ENCODE data around the gene GMDS. TPM values are rescaled to one million over a fixed set of nuclear protein-coding genes. Genes with fewer than 3 reads are reported as not detected.

The GMDS gene
- total RNA-seq, 1 donor from 2014 or later = 65.2 TPM

DNA sequence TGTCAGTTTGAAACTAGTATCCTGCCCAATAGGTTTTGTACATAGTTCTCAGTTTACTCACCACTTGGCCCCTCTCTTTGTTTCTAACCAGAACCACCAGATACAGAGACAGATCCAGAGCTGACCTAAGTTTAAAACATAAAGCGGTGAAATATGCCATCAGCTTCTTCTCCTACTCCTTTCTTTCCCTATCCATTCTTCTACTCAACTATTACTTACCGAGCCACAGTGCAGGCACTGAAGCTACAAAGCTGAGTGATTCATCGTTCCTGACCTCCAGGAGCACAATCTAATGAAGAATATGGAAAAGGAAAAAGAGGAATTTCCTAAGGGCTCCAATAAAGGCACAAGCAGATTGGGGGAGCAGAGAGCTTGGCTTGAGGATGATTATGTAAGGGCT, 349.7 kb downstream of the GMDS start:
- DNase-seq (ENCODE audit: low spot score) = no peak

DNA sequence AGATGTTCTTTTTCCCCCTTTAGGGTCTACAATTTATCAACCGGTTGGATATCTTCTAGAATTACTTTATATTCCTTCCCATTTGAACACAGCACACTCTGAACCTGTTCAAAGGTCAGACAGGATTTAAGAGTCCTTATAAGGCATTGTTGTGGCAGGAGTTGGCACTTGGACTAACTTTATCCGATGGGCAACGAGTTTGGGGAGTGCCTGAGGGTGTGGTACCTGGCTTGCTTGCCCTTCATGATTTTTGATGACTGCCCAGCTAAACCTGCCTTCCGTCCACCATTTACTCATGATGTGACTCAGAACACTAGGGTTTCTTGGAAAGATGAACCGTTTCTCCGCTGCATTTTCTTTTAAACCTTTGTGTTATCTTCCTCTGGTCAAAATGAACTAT, 350.5 kb downstream of the GMDS start:
- no peak for DNase-seq (ENCODE audit: low spot score)

DNA sequence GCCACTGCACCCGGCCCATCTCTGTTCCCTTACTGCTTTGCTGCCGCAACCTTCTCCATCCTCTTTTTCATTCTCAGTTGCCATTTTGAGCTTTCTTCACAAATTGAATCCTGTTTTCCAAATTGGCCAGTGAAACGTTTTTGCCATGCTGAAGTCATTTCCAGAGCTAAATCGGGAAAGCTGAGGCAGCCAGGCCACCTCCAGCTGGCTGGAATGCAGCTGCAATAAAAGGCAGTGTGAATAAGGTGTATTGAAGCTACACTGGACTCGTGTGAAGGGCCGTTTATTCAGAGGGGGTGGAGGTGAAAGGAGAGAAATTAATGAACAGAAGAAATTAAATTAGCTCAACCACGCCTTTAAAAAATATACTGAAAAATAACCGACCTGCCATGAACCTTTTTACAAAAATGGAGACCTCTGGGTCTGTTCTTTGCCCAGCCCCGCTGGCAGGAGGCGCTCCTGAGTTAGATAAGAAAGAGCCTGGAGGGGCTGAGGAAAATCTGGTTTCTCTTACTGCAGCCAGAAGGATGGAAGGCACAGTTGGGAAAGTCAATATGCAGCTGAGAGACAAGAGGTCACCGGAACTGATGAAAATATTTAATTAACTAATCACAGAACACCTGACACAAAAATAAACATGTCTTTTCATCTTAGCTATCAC, 351.8 kb downstream of the GMDS start:
- DNase-seq (ENCODE audit: low spot score) = no peak

DNA sequence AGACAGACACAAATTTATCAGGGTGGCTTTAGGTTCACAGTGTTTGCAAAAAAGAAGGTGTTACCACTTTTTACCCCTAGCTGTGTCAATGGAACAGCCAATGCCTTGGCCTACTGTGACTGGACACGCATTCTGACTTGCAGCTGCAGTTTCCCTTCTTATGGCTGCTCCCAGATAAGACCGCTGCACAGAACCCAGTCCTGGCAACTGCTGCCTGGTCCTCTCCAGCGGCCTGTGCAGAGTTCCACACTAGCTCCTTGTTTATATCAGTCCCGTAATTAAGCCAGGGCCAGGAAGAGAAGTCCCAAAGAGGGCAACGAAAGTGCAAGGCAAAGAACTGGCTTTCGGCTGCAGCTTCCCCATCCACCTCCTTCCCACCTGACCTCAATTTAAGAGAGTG, 352.7 kb downstream of the GMDS start:
- DNase-seq (ENCODE audit: low spot score) = no peak

DNA sequence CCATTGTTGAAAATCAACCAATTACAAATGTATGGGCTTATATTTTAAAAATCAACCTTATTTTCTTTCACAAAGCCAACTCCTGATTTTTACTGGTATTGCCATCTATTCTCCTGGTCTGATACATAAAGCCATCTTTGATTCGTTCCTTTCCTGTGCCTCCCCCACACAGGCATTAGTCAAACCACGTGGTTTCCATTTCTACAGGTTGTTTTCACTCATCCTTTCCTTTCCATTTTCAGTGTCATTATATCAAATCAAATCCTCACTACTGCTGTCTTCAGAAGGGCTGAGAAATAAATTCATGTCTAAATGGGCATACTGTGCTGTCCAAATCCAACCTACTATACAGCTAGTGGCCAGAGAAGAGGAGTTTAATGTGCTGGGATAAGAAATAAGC, 354.4 kb downstream of the GMDS start:
- DNase-seq (ENCODE audit: low spot score) = no peak

DNA sequence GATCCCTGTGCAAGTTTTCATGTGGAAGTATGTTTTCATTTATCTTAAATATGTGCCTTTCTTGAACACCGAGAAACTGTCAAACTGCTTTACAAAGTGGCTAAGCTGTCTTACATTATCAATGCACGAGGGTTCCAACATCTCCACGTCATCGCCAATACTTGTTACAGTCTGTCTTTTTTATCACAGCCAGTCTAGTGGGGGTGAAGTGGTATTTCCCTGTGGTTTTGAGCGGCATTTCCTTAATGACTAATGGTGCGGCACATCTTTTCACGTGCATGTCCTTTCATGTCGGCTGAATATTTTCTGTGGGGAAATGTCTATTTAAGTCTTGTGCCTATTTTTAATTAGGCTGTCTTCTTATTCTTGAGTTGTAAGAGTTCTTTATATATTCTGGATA, 355.3 kb downstream of the GMDS start:
- no peak for DNase-seq (ENCODE audit: low spot score)

DNA sequence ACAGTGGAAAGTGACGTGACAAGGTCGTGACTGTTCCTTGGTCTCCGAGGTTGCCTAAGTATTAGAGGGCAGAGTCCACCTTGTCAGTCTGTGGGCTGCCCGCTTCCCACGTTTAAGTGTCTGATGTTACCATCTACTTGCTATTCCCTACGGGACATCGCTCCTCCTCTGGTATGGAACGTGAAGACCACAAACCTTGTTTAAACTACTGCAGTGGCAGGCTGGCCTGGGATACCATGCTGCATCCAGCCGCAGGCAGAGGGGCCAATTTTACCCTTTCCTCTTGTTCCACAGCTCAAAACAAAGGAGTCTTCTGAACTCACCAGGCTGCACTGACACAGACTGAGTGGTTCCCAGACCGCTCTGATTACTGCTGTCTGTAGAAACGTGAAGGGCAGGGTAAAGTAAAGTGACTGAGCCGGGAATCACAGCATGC, 359.8 kb downstream of the GMDS start:
- DNase-seq (ENCODE audit: low spot score) = no peak

DNA sequence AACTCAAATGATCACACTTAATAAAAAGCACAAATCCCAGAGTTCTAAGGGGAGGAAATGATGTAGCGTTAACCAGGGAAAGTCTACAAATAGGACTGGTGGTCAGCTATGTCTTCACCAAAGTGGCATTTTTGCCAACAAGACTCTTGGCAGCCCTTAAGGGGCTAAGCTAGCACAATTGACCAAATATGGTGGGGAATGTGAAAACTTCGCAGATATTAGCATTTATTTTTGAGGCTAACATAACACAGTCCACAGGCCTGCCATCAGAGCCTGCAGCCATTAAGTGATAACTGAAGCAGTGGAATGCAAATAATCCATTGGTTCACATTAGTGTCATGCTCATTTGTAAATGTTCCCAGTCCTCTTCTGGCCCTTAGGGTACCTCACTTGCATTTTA, 361.1 kb downstream of the GMDS start:
- DNase-seq (ENCODE audit: low spot score) = no peak

DNA sequence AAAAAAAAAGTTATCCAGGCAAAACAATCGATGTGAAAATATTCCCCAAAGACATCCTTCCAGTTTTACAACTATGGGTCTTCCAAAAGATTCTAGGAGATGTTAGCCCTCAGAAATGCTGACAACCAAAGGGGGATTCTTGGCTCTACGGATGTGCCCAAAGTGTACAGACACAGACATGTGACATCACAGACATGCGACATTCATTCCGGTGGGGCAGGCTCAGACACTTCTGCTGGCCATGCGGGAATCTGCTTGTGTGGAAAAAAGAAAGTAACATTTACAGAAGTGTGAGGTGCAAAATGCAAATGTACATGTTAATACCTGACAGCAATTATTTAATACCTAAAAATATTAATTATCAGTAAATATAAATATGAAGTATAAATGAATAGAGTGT, 367.1 kb downstream of the GMDS start:
- DNase-seq (ENCODE audit: low spot score) = no peak

DNA sequence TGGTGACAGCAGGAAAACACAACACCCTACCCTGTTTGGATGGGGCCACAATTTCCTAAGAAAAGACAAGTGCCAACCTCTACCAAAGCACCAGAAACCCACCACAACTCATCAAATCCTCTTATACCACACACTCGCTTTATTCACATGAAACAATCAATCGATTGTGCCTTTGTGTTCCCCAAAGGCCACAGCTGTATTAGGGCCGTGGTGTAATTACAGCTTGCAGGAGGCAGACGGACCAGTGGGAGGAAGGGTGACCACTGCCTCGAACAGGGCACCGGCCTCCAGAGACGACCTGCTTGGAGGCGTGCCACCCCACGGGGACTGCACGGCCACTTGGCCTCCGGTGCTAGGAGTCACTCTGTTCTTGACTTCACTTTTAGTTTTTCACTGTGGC, 371.6 kb downstream of the GMDS start:
- no peak for DNase-seq (ENCODE audit: low spot score)

DNA sequence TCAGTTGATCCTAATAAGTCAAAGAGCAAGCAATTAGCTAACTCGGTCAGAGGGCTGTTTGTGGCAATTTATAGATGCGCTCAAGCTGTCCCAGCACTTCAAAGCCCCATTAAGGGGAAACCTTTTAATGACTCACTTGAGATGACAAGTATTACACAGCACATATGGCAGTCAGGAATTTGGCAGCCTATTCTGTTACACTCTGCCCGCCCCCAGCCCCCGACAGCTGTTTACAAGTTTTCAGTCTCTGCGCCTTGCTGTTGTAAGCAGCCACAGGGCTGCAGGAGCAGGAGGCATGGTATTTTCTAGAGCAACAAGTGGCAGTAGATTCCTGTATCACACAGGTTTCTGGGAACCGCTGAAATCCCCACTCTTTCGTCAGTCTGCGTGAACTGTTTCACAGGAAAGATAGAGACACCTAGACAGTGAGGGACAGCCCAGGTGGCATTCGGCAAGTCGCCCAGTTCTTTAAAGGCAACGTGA, 372.7 kb downstream of the GMDS start:
- DNase-seq (ENCODE audit: low spot score) = no peak

DNA sequence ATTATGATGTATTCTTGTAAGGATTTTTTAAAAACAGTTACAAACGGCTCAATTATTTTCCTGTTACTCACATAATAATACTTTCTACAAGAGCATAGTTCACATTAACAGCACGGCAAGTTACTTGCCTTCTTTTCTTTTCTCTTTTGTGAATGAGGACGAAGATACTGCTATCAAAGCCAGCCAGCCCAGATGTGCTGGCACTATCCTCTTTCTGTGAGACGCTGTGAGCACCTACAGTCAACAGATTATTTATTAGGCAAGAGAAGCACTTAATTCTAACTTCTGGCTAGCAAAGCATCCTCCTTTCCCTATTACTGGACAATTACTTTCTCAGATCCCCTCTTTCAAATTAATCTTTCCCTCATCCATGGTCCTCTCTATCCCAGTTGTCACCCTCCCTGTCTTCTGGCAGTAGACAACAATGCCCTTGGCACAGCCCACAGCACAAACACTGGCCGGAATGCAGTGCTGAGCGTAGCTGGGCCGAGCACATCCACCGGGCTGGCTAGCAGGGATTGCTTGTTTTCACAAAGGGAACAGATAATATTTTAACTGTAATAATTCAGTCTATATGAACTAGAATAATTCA, 373.6 kb downstream of the GMDS start:
- DNase-seq (ENCODE audit: low spot score) = no peak

DNA sequence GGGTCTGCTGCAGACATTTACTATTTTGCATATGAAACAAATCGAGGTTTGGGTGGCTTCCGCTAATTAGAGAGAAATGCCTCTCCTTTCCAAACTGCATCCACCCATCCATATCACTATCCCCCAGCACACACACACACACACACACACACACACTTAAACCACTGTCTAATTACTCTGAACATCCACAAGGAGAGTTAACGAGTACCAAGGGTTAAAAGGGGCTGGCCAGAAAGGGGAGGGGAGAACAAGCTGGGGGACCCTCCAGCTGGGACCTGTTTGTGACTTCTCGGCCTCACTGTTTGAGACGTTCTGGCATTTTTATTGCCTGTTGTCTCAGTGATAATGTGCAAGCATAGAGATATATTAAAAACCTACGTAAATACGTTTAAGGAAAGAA, 374.5 kb downstream of the GMDS start:
- no peak for DNase-seq (ENCODE audit: low spot score)

DNA sequence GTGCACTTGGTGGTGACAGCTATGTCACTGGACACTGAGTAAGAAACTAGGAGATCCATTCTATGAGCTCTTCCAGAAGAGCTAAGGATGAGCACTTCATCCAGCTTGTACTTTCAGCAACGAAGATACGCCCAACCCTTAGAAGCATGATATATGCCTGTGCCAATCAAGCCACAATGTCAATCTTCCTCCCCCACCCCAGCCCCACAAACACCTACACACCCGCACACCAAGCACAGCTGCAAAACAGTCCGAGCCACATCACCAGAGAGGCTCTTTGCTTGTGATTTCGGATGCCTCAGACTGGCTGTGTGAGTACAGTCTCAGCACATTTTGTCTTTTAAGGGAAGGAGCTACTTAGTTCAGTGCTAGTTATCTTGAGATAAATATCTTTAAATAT, 375.2 kb downstream of the GMDS start:
- no peak for DNase-seq (ENCODE audit: low spot score)

DNA sequence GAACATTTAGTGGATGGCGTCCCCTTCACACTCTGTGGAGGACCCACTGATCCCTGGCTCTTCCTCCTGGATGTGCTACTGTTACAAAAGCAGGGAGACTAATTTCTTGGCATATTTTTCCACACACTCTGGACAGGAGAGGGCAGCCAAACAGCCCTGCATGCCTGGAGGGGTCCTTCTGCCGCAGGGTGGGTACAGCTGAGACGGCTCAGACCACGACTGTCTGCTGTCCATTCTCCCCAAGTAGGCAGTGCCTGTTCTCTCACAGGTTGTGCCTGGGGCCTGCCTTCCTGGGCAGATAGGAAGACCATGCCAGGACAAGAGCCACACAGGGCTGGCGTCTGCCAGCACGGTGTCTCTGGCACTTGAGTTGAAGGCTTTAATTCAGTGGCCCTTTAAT, 375.6 kb downstream of the GMDS start:
- no peak for DNase-seq (ENCODE audit: low spot score)

DNA sequence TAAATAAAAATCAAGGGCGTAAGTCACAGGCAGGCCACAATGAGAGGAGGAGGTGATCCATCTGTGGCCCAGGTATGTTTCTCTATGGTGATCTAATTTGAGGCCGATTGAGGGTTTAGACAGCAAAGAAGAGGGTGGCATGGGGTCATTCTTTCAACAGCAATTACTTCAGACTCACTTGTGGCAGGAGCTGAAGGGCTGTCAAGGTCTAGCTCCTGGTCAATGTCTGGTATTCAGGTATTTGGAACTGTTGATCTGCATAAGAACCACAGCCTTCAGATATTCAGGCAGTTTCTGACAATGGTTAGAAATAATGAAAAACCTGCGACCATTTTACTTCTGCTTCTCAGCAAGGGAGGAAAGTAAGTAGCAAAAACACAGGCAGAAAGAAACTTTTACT, 376.1 kb downstream of the GMDS start:
- no peak for DNase-seq (ENCODE audit: low spot score)

DNA sequence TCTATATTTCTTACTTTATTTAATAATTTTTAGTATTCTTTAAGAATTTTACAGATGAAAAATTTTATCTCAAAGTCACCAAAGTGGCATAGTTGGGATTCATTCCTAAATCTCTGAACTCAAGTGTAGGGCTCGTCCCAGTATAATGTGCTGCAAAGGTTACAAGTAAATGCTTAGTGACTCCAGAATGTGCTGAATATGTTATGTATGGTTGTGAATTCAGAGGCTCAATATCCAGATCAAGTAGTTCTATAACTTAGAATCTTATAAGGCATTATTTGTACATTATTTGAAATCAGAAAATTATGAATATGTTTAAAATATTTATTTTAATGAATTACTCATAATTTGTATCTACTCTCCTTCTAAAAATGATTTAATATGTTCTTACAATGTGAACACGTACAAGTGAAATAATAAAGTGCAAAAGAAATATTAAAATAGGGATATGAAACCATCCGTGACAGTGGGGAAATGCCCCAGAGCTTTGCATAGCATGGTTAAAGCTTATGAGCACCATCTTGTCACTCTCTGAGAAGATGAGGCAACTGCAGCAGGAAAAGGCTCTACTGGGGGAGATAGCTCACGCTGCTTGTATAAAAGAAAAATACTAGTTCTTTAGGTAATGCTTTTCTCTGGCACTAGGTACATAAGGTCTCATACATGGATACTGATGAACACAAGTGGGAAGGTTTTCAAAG, 376.7 kb downstream of the GMDS start:
- DNase-seq (ENCODE audit: low spot score) = no peak

DNA sequence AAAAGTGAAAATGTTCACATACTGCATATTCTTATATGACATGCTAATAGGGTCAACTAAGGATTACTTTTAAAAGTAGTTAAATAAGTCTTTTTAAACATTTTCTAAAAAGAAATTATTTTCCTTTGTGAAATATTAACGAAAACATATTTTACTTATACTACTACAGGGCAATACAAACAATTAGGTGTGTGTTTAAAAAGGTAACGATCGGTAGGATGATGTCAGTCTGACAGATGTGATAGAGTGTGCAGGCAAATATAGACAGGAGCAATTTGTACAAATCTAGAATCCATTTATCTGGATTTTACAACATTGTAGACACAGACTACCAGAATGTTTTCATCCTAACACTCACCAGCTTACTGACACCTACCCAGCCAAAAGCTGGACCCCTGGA, 378.2 kb downstream of the GMDS start:
- no peak for DNase-seq (ENCODE audit: low spot score)

DNA sequence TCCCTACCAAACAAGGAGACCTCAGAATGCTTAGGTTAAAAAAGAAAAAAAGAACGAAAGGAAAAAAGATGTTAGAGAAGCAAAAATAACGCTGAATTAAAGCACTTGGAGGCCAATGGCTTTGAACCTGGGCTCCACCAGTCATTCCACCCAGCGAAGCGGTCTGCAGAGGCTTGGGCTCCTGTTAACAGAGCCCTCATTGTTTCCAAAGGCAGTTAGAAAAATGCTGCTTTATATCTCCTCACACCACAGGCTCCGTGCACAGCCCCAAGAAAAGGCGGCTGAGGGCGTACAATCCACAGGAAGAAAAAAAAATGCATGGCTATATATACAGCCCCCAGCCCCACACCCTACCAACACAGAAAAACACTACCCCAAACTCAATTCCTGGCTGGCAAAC, 379.8 kb downstream of the GMDS start:
- DNase-seq (ENCODE audit: low spot score) = no peak

DNA sequence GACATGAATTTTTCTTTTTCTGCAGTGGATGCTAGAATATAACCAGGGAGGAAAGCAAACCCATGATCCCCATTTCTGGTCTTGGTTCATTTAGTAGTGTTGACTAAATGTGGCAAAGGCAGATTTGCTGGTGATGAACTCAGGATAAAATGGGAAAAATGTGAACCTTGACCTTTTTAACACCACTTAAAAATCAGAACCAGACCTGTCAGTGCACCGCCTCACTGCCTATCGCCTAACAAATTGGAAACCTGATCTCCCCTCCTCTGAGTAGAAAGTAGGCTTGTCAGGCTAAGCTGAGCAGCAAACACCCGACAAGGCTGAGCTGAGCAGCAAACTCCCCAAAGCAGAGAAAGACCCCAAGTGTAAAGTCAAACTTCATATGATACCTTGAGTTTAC, 380.9 kb downstream of the GMDS start:
- no peak for DNase-seq (ENCODE audit: low spot score)

DNA sequence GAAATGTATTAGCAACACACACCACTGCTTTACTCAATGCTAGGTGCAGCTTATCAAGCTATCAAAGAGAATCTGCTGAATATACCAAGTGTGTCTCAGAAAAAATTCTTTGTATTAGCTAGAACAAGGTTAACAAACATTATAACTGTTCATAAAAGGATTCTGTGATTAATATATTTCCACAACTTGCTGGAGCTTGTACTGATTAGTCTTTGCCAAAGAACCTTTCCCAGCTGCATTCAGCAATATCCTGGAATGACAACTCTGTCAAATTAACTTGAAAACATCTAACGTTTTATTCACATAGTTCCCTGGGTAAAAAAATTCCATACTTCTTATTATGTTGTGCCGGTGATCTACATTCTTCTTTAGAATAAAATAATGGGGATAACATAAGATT, 383.0 kb downstream of the GMDS start:
- DNase-seq (ENCODE audit: low spot score) = no peak

DNA sequence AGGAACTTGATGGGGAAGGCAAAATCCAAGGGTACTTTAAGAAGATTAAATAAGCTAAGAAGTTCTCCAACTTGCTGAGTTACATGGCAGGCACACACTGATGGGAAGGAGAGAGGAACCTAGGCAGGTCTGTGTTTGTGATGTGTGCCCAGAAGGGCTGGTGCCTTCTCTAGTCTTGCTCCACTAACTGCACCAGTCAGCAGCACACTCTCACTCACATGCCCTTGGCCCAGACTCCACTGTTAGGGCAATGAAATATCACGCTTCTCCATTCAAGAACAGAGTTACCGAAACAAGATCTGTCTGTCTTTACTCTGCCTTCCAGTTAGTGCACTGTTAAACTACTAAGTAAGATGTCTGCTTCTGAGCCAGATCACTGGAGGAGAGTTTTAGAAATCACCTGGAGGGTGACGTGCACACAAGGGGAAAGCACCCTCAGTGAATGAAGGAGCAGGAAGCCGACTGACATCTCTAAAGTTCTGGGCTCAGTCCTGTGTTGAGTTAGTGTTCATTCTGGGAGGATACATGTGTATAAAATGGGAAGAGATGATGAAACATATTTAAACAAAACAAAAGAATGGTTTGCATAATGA, 384.6 kb downstream of the GMDS start:
- DNase-seq (ENCODE audit: low spot score) = no peak

DNA sequence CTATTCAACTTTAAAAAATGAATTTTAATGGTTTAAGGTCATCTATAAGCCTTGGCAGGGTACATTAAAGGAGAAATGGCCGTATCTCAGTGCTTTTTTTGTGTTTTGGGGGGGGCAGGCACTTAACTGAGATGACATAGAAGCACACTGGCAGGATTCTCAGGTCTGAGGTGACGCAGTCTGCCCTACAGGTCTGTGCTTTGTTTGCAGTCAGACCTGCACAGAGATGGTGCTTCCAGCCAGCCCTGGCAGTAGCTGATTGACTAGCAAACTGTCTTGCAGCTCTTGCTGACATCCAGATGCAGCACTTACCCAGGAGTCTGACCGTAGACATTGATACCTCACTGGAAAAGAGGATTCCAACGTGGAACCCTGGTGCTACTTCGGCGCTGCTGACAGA, 386.5 kb downstream of the GMDS start:
- no peak for DNase-seq (ENCODE audit: low spot score)
